ENCODE data around the gene LIMS1.
"Not testable (repeated sequence)": the region's sequence is repeated elsewhere in the genome, so short reads cannot be mapped to it uniquely, and the experiment has no call there.

Gene LIMS1

DNA sequence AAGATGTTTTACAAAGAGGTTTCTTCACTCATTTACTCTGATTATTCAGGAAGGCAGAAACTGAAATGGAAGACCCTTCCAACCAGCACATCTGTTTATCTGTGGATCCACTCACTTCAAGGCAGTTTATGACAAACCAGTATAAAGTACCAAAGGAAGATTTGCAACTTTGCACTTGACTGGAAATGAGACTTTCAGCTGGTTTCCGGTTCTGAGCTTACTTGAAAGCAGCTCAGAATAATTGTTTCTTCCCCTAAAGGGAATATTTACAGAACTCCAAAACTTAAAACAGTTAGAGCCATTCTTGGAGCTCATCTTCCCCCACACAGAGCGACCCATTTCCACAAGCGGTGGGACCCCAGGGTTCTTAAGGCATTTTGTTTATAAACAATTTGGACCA is 129.8 kb downstream of the LIMS1 start:
- DNase-seq (ENCODE audit: low spot score), result not testable (repeated sequence)

DNA sequence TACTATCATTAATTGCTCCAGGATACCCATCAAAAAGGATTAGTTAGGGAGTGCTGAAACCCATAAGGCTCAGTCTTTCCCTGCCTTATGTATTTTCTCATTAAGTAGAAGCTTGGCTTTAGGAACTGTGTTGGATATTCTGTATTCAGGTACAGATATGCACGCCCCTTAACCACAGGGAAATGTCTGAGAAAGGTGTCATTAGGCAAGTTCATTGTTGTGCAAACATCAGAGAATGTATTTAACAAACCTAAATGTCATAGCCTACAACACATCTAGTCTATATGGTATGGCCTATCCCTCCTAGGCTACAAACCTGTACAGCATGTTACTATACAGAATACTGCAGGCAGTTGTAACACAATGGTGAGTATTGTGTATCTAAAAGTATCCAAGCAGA is 130.7 kb downstream of the LIMS1 start:
- not testable (repeated sequence) for DNase-seq (ENCODE audit: low spot score)

DNA sequence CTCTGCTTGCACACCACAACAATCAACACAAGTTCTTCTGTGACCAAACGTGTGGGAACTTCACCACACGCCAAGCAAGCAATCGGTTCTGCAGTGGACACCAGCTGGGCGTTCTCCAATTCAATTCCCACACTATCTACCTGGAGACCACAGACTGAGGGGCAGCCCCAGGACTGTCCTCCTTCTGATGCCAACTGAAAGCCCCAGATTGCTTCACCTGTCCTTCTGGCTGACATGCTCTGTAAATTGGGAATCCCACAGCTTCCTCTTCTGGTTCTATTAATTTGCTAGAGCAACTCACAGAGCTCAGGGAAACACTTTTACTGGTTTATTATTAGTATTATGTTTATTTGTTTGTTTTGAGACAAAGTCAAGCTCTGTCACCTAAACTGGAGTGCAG is 131.7 kb downstream of the LIMS1 start:
- not testable (repeated sequence) for DNase-seq (ENCODE audit: low spot score)

GRCh38 chr2:108667140-108667539 is 132.9 kb downstream of the LIMS1 start:
- peak; percentile 10 for DNase-seq (ENCODE audit: low spot score)

- not testable (repeated sequence) for DNase-seq (ENCODE audit: low spot score)
Observed at GRCh38 chr2:108670282-108670681, 136.0 kb downstream of the LIMS1 start.

DNA sequence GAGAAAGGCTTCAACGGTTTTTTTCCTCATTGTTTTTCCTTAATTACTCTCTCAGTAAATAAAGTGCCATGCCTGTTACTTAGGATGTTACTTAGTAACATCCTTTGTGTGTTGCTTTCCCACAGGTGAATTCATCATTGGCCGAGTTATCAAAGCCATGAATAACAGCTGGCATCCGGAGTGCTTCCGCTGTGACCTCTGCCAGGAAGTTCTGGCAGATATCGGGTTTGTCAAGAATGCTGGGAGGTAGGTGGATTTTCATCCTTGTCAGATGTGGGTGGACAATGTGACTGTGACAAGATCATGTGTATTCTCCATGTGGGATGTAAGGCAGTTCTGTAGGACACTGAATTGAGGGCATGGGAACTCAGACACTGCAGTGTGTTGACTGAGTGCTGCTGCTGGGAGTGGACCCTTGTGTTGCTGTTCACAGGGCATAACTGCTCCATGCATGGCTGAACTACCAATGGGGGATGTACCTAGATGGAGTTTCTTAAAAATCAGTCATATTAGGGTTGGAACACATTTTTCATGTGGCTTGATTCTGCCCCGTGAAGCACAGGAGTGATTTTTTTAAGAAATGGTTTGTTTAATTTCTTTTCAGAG is 138.0 kb downstream of the LIMS1 start:
- DNase-seq (ENCODE audit: low spot score), result not testable (repeated sequence)

DNA sequence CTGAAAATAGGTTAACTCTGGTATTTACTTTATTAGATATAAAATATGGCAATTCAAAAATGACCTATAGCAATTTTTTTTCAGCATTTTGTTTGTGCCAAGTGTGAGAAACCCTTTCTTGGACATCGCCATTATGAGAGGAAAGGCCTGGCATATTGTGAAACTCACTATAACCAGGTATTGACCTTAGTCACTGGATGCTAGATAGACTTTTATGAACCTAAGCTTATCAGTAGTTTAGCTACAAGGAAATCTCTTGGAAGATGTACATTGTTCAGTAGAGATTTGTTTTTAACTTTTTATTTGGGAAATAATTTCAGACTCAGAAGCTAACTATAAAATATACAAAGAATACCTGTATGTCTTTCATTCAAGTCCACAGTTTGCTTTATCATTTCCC is 142.3 kb downstream of the LIMS1 start:
- not testable (repeated sequence) for DNase-seq (ENCODE audit: low spot score)

DNA sequence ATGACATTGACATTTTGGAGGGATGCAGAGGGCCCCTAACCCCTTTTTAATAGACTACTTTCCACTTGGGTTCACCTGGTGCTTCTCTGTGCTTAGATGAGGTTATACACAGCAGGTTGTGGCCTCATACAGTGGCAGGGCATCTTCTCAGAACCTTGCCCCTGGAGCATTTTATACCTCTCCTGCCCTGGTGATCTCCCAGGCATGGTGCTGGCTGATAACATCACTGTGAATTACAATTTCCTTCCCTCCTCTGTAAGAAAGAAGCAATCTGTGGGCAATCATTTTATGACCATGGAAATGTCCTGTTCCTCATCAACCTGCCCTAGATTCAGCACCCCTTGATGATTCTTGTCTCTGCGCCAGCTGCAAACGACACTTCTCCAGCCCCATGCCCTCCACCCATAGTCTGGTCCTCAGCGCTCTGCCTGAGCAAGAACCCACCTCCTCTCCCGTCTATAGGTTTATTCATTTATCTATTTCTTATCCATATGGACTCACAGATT is 143.0 kb downstream of the LIMS1 start:
- DNase-seq (ENCODE audit: low spot score), result not testable (repeated sequence)

DNA sequence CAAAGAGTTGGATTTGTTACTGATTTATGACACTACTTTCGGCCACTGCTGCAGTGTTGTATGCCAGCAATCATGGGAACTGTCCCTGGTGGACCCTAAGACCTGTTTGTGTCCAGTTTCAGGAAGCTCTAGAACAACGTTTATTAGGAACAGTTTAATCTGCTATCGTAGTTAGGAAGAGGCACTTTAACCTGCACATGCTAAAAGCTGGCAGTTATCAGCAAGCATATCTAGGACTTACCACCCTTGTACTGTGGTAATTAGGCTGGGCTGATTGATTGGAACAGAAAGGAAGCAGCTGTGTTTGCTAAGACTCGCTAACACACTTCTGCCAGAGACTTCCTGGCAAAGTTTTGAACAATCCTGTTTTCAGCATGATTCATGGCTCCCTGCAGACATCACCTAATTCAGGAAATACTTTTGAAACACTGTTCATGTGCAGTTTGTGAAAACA is 144.0 kb downstream of the LIMS1 start:
- DNase-seq (ENCODE audit: low spot score), result not testable (repeated sequence)

GRCh38 chr2:108680805-108681204 is 146.5 kb downstream of the LIMS1 start:
- not testable (repeated sequence) for DNase-seq (ENCODE audit: low spot score)

GRCh38 chr2:108688818-108689756 is 154.8 kb downstream of the LIMS1 start:
- not testable (repeated sequence) for DNase-seq (ENCODE audit: low spot score)

DNA sequence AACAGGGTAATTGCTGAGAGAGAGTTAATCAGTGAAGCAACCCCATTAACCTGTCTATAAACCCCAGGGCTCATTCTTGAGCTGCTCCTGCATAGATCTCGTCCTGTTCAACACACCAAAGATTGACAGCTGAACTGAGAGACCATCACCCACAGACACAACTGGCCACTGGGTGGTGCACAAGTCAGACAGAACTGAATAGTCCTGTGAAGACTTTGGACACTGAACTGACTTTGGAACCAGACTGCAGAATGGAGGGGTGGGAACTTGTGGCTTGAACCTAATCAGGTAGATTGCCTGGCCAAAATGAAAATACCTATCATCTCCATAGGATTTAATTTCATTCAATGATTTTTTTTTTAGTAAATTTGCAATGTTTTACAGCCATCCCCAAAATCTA is 155.7 kb downstream of the LIMS1 start:
- not testable (repeated sequence) for DNase-seq (ENCODE audit: low spot score)

DNA sequence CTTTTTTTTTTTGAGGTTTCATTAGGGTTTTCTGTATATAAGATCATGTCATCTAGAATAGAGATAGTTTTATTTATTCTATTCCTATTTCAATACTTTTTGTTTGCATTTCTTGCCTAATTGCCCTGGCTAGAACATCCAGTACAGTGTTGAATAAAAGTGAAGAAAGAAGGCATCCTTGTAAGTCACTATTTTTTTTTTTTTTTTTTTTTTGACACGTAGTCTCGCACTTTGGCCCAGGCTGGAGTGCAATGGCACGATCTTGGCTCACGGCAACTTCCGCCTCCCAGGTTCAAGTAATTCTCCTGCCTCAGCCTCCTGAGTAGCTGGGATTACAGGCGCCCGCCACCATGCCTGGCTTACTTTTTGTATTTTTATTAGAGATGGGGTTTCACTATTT is 157.2 kb downstream of the LIMS1 start:
- no peak for DNase-seq (ENCODE audit: low spot score)

GRCh38 chr2:108701208-108701607 is 166.9 kb downstream of the LIMS1 start:
- no peak for DNase-seq (ENCODE audit: low spot score)

DNA sequence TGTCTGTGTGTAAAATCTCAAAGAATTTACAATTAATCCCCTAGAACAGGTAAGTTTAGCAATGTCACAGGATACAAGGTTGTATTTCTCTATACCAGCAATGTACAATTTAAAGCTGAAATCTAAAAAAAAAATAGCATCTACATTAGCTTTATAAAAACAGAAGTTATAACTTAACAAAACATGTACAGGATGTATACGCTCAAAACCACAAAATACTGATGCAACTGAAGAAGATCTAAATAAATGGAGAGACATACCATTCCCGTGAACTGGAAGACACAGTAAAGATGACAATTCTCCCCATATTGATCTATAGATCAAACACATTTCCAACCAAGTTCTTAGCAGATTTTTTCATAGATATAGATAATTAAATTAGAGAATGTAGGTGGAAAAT is 167.5 kb downstream of the LIMS1 start:
- DNase-seq (ENCODE audit: low spot score), result no peak

GRCh38 chr2:108704871-108705270 is 170.6 kb downstream of the LIMS1 start:
- no peak for DNase-seq (ENCODE audit: low spot score)

DNA sequence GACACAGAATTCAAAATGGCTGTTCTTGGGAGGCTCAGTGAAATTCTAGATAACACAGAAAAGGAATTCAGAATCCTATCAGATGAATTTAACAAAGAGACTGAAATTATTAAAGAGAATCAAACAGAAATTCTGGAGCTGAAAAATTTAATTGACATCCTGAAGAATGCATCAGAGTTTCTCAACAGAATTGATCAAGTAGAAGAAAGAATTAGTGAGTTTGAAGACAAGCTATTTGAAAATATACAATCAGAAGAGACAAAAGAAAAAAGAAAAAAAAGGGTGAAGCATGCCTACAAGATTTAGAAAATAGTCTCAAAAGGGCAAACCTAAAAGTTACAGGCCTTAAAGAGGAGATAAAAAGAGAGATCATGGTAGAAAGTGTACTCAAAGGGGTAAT is 173.0 kb downstream of the LIMS1 start:
- DNase-seq (ENCODE audit: low spot score), result no peak

DNA sequence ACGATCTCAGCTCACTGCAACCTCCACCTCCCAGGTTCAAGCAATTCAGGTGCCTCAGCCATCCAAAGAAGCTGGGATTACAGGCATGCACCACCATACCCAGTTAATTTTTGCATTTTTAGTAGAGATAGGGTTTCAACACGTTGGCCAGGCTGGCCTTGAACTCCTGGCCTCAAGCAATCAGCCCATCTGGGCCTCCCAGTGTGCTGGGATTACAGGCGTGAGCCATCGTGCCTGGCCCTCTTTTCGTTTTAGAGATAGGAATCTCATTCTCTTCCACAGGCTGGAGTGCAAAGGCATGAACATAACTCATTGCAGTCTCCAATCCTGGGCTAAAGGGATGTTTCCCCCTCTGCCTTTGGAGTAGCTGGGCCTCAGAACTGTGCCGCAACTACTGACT is 182.7 kb downstream of the LIMS1 start:
- DNase-seq (ENCODE audit: low spot score), result not testable (repeated sequence)

DNA sequence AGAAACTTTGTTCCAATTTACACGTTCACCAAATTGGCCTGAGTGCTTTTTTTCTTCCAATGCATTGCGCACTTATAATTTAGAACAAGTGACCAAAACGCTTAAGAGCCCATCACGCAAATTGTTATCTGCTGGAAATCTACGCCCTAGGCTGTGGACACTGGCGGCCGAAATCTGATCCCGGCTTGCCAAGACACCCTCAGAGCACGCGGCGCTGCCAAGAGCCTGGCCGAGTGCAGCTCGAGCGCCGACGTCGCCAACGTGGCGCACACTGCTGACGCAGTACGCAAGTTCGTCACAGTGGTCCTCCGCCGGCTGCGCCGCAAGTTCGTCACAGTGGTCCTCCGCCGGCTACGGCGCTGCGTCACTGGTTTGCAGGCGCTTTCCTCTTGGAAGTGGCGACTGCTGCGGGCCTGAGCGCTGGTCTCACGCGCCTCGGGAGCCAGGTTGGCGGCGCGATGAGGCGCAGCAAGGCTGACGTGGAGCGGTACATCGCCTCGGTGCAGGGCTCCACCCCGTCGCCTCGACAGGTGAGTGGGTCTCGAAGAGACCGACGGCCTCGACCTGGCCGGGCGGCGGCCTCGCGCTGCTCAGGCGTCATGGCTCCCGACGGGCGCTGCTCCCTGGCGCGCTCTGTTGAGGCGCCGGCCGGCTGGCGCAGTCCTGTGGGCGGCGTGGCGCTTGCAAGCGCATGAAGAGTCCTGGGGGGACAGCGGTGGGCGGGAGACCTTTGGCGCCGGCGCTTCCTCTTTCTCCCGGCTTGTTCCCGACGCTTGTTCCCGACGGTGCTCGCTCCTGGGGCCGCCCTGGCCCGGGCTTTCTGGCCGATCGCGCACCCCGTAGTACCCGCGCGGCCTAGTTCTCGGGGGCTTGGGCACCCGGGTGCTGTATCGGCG is 185.1 kb downstream of the LIMS1 start, which contains the start of gene RANBP2:
Gene RANBP2, plus strand, starts transcription at position 334 of the 896 bp plus-strand sequence. Its CDS starts 125 bp downstream, at position 459.
- DNase-seq (ENCODE audit: low spot score), result peak; percentile 80

DNA sequence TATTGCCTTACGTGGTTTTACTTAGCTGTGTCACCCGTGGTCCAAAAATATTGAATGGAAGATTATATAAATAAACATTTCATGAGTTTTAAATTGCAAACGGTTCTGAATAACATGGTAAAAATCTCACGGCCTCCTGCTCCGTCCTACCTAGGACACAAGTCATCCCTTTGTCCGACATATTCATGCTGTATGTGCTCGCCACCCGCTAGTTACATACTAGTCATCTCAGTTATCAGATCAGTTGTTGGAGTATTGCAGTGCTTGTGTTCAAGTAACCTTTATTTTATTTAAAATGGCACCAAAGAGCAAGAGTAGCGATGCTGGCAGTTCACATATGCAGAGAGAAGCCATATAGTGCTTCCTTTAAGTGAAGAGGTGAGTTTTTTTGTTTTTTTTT is 191.8 kb downstream of the LIMS1 start:
- DNase-seq (ENCODE audit: low spot score), result not testable (repeated sequence)

DNA sequence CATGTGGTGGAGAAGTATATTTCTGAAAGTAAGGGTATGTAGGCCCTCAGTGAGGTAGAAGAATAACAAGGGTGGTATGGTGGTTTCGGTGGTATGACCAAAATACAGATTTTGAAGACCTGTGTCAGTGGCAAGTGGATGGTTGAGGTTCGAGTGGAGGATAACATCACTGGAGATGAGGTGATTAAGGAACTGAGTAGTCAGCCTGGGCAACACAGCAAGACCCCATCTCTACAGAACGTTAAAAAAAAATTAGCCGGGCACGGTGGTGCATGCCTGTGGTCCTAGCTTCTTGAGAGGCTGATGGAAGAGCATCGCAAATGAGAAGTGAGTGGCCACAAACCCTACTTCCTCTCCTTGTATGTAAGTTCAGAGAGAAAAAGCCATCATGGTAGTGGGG is 200.4 kb downstream of the LIMS1 start:
- DNase-seq (ENCODE audit: low spot score), result not testable (repeated sequence)
